Breast epithelium (tissue), 3 donors: Measurements from ENCODE around the gene GULP1.

Experiments used
- CTCF ChIP-seq, 3 donors: fragments of 450-650 bp; IDR thresholded peaks; one replicate each; pipeline ENCODE4 v1.5.1; 2016 to 2017; ENCODE audit warnings: antibody characterized with exemption in 3 of 3, mild to moderate bottlenecking in 3 of 3, moderate library complexity in 3 of 3
- POLR2A ChIP-seq: fragments of 450-650 bp; IDR thresholded peaks from one replicate; pipeline ENCODE4 v1.6.1; 2016; ENCODE audit warnings: antibody characterized with exemption, mild to moderate bottlenecking, moderate library complexity

GRCh38 chr2:188628989-188629752 is 337.5 kb downstream of the GULP1 start:
- TF ChIP-seq POLR2A (no peak), CTCF (IDR thresholded peaks at IDR 0.05) (no peak)
